Measurements from ENCODE around the gene IQCH. TPM values are rescaled to one million over a fixed set of nuclear protein-coding genes. Genes with fewer than 3 reads are reported as not detected.

Gene IQCH
- total RNA-seq, 4 donors from 2014 or later = 0.66 to 3.0 (median 2.0) TPM

DNA sequence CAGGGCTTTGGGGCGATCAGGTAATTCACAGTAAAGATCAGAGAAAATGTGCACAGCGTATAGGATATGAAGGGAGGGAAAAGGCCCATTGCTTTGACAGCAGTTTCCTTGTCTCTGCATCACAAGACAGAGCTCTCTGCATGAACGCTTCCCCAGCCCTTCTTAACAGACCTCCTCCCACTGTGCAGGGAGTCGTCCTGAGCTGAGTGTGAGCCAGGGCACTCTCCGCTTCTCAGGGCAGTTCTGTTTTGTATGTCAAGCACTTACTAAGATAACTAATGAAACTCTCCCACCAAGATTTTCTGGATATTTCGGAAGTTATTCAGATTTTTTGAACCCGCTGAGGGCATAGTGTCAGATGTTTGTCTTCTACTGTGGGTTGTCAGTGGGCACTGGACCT lies 160.6 kb downstream of the IQCH start:
- TF ChIP-seq EP300 (IDR thresholded peaks at IDR 0.05) (no peak), POLR2A (IDR thresholded peaks at IDR 0.05) (no peak)
- TF ChIP-seq, protein P1, sequence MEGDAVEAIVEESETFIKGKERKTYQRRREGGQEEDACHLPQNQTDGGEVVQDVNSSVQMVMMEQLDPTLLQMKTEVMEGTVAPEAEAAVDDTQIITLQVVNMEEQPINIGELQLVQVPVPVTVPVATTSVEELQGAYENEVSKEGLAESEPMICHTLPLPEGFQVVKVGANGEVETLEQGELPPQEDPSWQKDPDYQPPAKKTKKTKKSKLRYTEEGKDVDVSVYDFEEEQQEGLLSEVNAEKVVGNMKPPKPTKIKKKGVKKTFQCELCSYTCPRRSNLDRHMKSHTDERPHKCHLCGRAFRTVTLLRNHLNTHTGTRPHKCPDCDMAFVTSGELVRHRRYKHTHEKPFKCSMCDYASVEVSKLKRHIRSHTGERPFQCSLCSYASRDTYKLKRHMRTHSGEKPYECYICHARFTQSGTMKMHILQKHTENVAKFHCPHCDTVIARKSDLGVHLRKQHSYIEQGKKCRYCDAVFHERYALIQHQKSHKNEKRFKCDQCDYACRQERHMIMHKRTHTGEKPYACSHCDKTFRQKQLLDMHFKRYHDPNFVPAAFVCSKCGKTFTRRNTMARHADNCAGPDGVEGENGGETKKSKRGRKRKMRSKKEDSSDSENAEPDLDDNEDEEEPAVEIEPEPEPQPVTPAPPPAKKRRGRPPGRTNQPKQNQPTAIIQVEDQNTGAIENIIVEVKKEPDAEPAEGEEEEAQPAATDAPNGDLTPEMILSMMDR (IDR thresholded peaks at IDR 0.05) = no peak
- Histone ChIP-seq H3K4me3 (no peak overlapping the region), H3K4me1 (no peaks in the 10 kb centered on the region), H3K36me3 (peaks cover 0 to 3% (median 0%) of the 10 kb centered on the region in 3 donors), H3K27ac (no peak overlapping the region), H3K27me3 (no peaks in the 10 kb centered on the region), H3K9me3 (no peaks in the 10 kb centered on the region)
- DNase-seq (ENCODE audit: low spot score in 2 of 2) = no peak
- WGBS, 2 donors = 60 to 76% methylated on average over 7 of the region's 7 CpGs

DNA sequence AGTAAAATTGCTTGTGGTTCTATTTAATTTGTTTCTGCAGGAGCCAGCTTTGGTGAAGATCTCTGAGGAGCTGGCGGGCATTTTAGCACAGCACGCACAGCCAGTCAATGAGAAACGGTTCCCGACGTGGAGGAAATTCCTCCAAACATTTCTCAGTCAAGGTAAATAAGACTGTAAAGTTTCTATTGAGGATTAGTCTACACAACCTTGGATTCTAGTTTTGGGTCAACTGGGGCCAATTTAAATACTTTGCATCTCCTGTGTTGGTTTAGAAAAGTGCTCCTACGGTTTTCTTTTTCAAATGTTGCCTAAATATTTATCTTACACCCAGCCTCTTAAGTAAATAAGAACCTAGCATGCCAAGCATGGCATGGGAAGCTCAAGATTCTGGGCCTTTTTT lies 162.3 kb downstream of the IQCH start:
- Histone ChIP-seq H3K27ac (no peak overlapping the region), H3K27me3 (no peaks in the 10 kb centered on the region), H3K9me3 (no peaks in the 10 kb centered on the region), H3K36me3 (peaks cover 0 to 5% (median 0%) of the 10 kb centered on the region in 3 donors), H3K4me1 (no peaks in the 10 kb centered on the region), H3K4me3 (no peak overlapping the region)
- TF ChIP-seq EP300 (IDR thresholded peaks at IDR 0.05) = no peak
- TF ChIP-seq POLR2A (IDR thresholded peaks at IDR 0.05) = no peak
- TF ChIP-seq, protein P1 (IDR thresholded peaks at IDR 0.05) = no peak
- no peak for DNase-seq (ENCODE audit: low spot score in 2 of 2)
- 77 to 79% methylated on average over 6 of the region's 6 CpGs for whole genome bisulfite sequencing, 2 donors

DNA sequence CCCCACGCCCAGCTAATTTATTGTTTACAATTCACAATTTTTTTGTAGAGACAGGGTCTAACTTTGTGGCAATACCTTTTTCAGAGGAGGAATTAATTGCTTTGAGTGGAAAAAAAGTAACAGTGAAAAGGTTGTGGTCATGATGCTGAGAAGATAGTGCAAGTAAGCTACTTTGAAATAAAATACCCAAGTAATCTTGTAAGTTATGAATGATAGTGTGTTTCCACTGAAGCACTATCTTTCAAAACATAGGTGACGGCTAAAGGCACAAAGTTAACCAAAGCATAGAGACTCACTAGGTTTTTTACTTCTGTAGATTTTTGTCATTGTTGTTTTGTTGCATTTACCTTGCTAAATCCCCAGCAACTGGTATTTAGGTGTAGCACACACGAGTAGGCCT lies 165.1 kb downstream of the IQCH start:
- WGBS, 2 donors = 87 to 89% methylated on average over 3 of the region's 3 CpGs
- no peaks in the 10 kb centered on the region for H3K4me1 ChIP-seq
- H3K27me3 ChIP-seq = no peaks in the 10 kb centered on the region
- H3K4me3 ChIP-seq = no peak overlapping the region
- no peak for DNase-seq (ENCODE audit: low spot score in 2 of 2)
- TF ChIP-seq EP300 (IDR thresholded peaks at IDR 0.05) (no peak), POLR2A (IDR thresholded peaks at IDR 0.05) (no peak)
- TF ChIP-seq, protein P1 (IDR thresholded peaks at IDR 0.05) = no peak
- peaks cover 0 to 5% (median 0%) of the 10 kb centered on the region in 3 donors for H3K36me3 ChIP-seq
- H3K27ac ChIP-seq = no peak overlapping the region
- no peaks in the 10 kb centered on the region for H3K9me3 ChIP-seq

DNA sequence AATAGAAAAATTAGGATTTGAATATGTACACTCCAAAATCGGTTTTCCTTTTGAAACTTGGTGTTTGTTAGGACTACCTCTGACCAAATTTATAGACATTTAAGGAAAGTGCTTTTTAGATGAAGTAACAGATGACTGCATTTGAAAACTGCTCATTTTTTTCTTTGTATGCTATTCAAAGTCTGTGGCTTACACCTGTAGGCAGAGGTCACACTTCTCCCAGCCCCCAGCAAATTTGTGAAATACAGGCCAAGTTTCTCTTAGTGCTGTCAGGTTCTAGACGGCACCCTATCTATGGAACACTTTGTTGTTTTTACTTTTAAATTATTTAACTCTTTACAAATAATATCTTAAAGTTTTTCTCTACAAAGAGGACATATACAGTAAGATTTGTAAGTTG lies 165.6 kb downstream of the IQCH start:
- no peak overlapping the region for H3K4me3 ChIP-seq
- peaks cover 0 to 5% (median 0%) of the 10 kb centered on the region in 3 donors for H3K36me3 ChIP-seq
- no peaks in the 10 kb centered on the region for H3K27me3 ChIP-seq
- H3K4me1 ChIP-seq = no peaks in the 10 kb centered on the region
- 66 to 78% methylated on average over 2 of the region's 2 CpGs for WGBS, 2 donors
- DNase-seq (ENCODE audit: low spot score in 2 of 2) = no peak
- TF ChIP-seq, protein P1 (IDR thresholded peaks at IDR 0.05) = no peak
- TF ChIP-seq POLR2A (IDR thresholded peaks at IDR 0.05) (no peak), EP300 (IDR thresholded peaks at IDR 0.05) (no peak)
- H3K9me3 ChIP-seq = no peaks in the 10 kb centered on the region
- H3K27ac ChIP-seq = no peak overlapping the region

DNA sequence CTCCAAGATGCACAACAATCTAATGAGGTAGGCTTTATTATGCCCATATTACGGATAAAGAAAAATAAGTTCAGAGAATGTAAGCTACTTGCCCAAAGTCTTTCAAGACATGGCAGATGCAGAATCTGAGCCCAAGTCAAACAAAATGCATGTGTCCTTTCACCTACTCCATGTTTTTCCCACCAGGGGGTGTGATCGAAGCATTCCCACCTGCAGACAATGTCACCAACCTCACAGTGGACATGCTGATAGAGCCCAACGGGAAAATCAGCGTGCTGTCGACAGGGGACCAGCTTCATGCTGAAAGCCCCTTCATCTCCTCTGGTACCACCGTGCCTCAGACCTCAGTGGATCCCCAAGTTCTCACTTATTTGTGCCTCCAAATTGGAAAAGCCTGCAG lies 166.5 kb downstream of the IQCH start:
- H3K4me3 ChIP-seq = no peak overlapping the region
- H3K27me3 ChIP-seq = no peaks in the 10 kb centered on the region
- no peaks in the 10 kb centered on the region for H3K9me3 ChIP-seq
- H3K36me3 ChIP-seq = peaks cover 0 to 5% (median 0%) of the 10 kb centered on the region in 3 donors
- WGBS, 2 donors = 89 to 93% methylated on average over 6 of the region's 6 CpGs
- H3K27ac ChIP-seq = no peak overlapping the region
- TF ChIP-seq POLR2A (IDR thresholded peaks at IDR 0.05) (no peak), EP300 (IDR thresholded peaks at IDR 0.05) (no peak)
- TF ChIP-seq, protein P1 (IDR thresholded peaks at IDR 0.05) = no peak
- DNase-seq (ENCODE audit: low spot score in 2 of 2) = no peak
- no peaks in the 10 kb centered on the region for H3K4me1 ChIP-seq

Data from tibial nerve (tissue), 4 donors.